H1 (cell line): ENCODE measurements around the gene GPR87.

Experiments used
- BACH1 ChIP-seq: IDR thresholded peaks from 2 replicates; pipeline ENCODE4 v1.6.1; 2012; ENCODE audit warnings: low read length, improper control_type of control experiment
- BRCA1 ChIP-seq: IDR thresholded peaks from 2 replicates; pipeline ENCODE4 v1.6.1; 2012; ENCODE audit warnings: low read depth, low read length, improper control_type of control experiment
- CEBPB ChIP-seq: IDR thresholded peaks from 2 replicates; pipeline ENCODE4 v1.6.1; 2012; ENCODE audit warnings: low read depth, low read length
- CREB1 ChIP-seq: IDR thresholded peaks from 2 replicates; pipeline ENCODE4 v1.6.1; 2012; ENCODE audit warnings: inconsistent platforms
- CTCF ChIP-seq, 3 experiments: IDR thresholded peaks; 1 replicate in 2 of 3; 2 replicates in 1 of 3; pipeline versions ENCODE4 v1.5.1 to v1.6.1; 2011; ENCODE audit warnings: low read length in 3 of 3, mild to moderate bottlenecking in 3 of 3, inconsistent platforms in 2 of 3, low read depth in 1 of 3, moderate library complexity in 1 of 3; ENCODE audit not compliant: insufficient read depth in 1 of 3; ENCODE audit errors: control extremely low read depth in 1 of 3
- E2F6 ChIP-seq: IDR thresholded peaks from 2 replicates; pipeline ENCODE4 v1.6.1; 2012; ENCODE audit warnings: inconsistent platforms
- EP300 ChIP-seq, 2 experiments: IDR thresholded peaks; 1 replicate in 1 of 2; 2 replicates in 1 of 2; pipeline ENCODE4 v1.6.1; 2011 to 2012; ENCODE audit warnings: low read depth in 2 of 2, low read length in 2 of 2, mild to moderate bottlenecking in 2 of 2, borderline replicate concordance in 1 of 2, inconsistent platforms in 1 of 2, moderate library complexity in 1 of 2
- JUN ChIP-seq: IDR thresholded peaks from 2 replicates; pipeline ENCODE4 v1.6.1; 2011; ENCODE audit warnings: low read depth, mild to moderate bottlenecking, improper control_type of control experiment, low read length
- JUND ChIP-seq: IDR thresholded peaks from 2 replicates; pipeline ENCODE4 v1.6.1; 2011; ENCODE audit warnings: mild to moderate bottlenecking, improper control_type of control experiment, low read length
- RAD21 ChIP-seq, 2 experiments: IDR thresholded peaks in 1 of 2; conservative IDR thresholded peaks in 1 of 2; 2 replicates each; pipeline ENCODE4 v1.6.1; 2011; ENCODE audit warnings: low read depth in 2 of 2, low read length in 2 of 2, improper control_type of control experiment in 1 of 2, inconsistent platforms in 1 of 2, mild to moderate bottlenecking in 1 of 2, moderate library complexity in 1 of 2
- RXRA ChIP-seq: IDR thresholded peaks from 2 replicates; pipeline ENCODE4 v1.6.1; 2011; ENCODE audit warnings: low read depth, mild to moderate bottlenecking, low read length, moderate library complexity; ENCODE audit not compliant: insufficient read depth
- SRF ChIP-seq: IDR thresholded peaks from 2 replicates; pipeline ENCODE4 v1.6.1; 2011; ENCODE audit warnings: mild to moderate bottlenecking, low read depth, low read length, moderate library complexity
- USF2 ChIP-seq: IDR thresholded peaks from 2 replicates; pipeline ENCODE4 v1.6.1; 2011; ENCODE audit warnings: low read length, improper control_type of control experiment

- TF ChIP-seq CEBPB (no peak), BRCA1 (no peak), USF2 (no peak), JUND (no peak), CTCF (IDR thresholded peaks at IDR 0.05; ENCODE audit: control extremely low read depth in 1 of 3, insufficient read depth in 1 of 3, low read depth in 1 of 3, low read length in 3 of 3) (no peak), RXRA (no peak), E2F6 (no peak), BACH1 (no peak), EP300 (IDR thresholded peaks at IDR 0.05; ENCODE audit: borderline replicate concordance in 1 of 2, low read depth in 2 of 2, low read length in 2 of 2) (no peak), CREB1 (no peak), SRF (no peak), RAD21 (IDR thresholded peaks at IDR 0.05 in 1 of 2, conservative IDR thresholded peaks at IDR 0.05 in 1 of 2; ENCODE audit: low read depth in 2 of 2, low read length in 2 of 2) (no peak), JUN (no peak)
Measured at GRCh38 chr3:151307131-151307530, 9.5 kb downstream of the GPR87 start.
